K562 (cell line): ENCODE results near the gene CH25H. TPM values are rescaled to one million over a fixed set of nuclear protein-coding genes. Genes with fewer than 3 reads are reported as not detected.

Source experiments
- ATAC-seq: fragments of 200-7000 bp; cut with Tn5 transposase; 3 replicates; pipeline ENCODE4 v1.9.1; 2020; ENCODE audit warnings: moderate library complexity
- BruUV-seq: library from RNA; stranded (reverse); fragments of 400-500 nt; replicated peaks from 2 replicates; lab custom pipeline; 2021; lab: Mats Ljungman, UMichigan
- CTCF ChIA-PET: fragments of 300-600 bp; formaldehyde crosslinking; extraction: SDS; loops from one replicate; lab custom pipeline; 2021; ENCODE audit warnings: low intra/inter-chr PET ratio; lab: Yijun Ruan, JAX
- POLR2A ChIA-PET: fragments of 300-600, 350-650 bp; sonication (Branson Sonifier 250); formaldehyde crosslinking; extraction: SDS; loops from one replicate; lab custom pipeline; 2021; ENCODE audit warnings: antibody characterized with exemption, inconsistent platforms; lab: Yijun Ruan, JAX
- DNase-seq, 4 experiments: peaks; one replicate each; pipeline versions ENCODE4 v3.0.0 to v3.0.0-alpha.2; 2011 to 2018; ENCODE audit warnings: low spot score in 3 of 4, mixed read lengths in 3 of 4; ENCODE audit errors: extremely low read depth in 1 of 4
- FAIRE-seq: peaks from 2 replicates; lab custom pipeline; 2011; peaks lifted over from hg19 to GRCh38; lab: Jason Lieb, UNC
- H2AFZ ChIP-seq: 2 replicates; pipeline ENCODE4 v1.6.0; 2011; ENCODE audit warnings: low read depth, low read length, control low read depth, inconsistent platforms
- H3K27ac ChIP-seq: fragments of 200-600 bp; 3 replicates; pipeline ENCODE4 v1.8.0; 2011; ENCODE audit warnings: low read depth, mild to moderate bottlenecking, control low read depth, inconsistent platforms, low read length, moderate library complexity, mixed read lengths; ENCODE audit errors: extremely low read depth
- H3K27me3 ChIP-seq, 2 experiments: fragments of 300-600 bp in 1 of 2; 2 replicates in 1 of 2; 3 replicates in 1 of 2; pipeline versions ENCODE4 v1.6.0 to v1.8.0; 2011; ENCODE audit warnings: inconsistent platforms in 2 of 2, low read length in 2 of 2, mild to moderate bottlenecking in 1 of 2, mixed read lengths in 1 of 2, moderate library complexity in 1 of 2; ENCODE audit not compliant: control insufficient read depth in 2 of 2, insufficient read depth in 2 of 2
- H3K36me3 ChIP-seq: fragments of 300-600 bp; 3 replicates; pipeline ENCODE4 v1.8.0; 2011; ENCODE audit warnings: mild to moderate bottlenecking, low read length, inconsistent platforms; ENCODE audit not compliant: control insufficient read depth, insufficient read depth
- H3K4me1 ChIP-seq, 2 experiments: fragments of 200-600 bp in 1 of 2; replicated peaks in 1 of 2; 2 replicates in 1 of 2; 3 replicates in 1 of 2; pipeline versions ENCODE4 v1.5.1 to v1.8.0; 2011; ENCODE audit warnings: inconsistent platforms in 2 of 2, low read length in 2 of 2, mild to moderate bottlenecking in 1 of 2, mixed read lengths in 1 of 2, moderate library complexity in 1 of 2; ENCODE audit not compliant: control insufficient read depth in 2 of 2, insufficient read depth in 2 of 2
- H3K4me2 ChIP-seq: 2 replicates; pipeline ENCODE4 v1.6.1; 2011; ENCODE audit warnings: low read length, control low read depth, inconsistent platforms, mixed read lengths; ENCODE audit not compliant: insufficient read depth
- H3K4me3 ChIP-seq: fragments of 200-600 bp; sonication (generic), shearing (Covaris generic); 2 replicates; pipeline ENCODE4 v1.5.1; 2016; ENCODE audit warnings: control low read depth, inconsistent platforms
- H3K79me2 ChIP-seq: fragments of 200-600 bp; 3 replicates; pipeline ENCODE4 v1.8.0; 2011; ENCODE audit warnings: low read length, inconsistent platforms; ENCODE audit not compliant: control insufficient read depth, insufficient read depth
- H3K9ac ChIP-seq, 2 experiments: 2 replicates each; pipeline versions ENCODE4 v1.6.0 to v1.6.1; 2011; ENCODE audit warnings: low read depth in 2 of 2, low read length in 2 of 2, control low read depth in 1 of 2, inconsistent platforms in 1 of 2, mild to moderate bottlenecking in 1 of 2, mixed read lengths in 1 of 2; ENCODE audit not compliant: insufficient read depth in 1 of 2
- H3K9me1 ChIP-seq: one replicate; pipeline ENCODE4 v1.6.0; 2011; ENCODE audit warnings: inconsistent platforms, mild to moderate bottlenecking, low read length, moderate library complexity; ENCODE audit not compliant: control insufficient read depth, insufficient read depth
- H3K9me3 ChIP-seq: replicated peaks from 2 replicates; pipeline ENCODE4 v1.5.1; 2011; ENCODE audit warnings: low read depth, low read length, inconsistent platforms; ENCODE audit not compliant: control insufficient read depth, insufficient read depth
- H4K20me1 ChIP-seq: replicated peaks from 2 replicates; pipeline ENCODE4 v1.6.1; 2011; ENCODE audit warnings: low read length, inconsistent platforms, mixed read lengths; ENCODE audit not compliant: control insufficient read depth, insufficient read depth
- CHCHD3 ChIP-seq: fragments of 250-450 bp; sonication (Bioruptor Pico); IDR thresholded peaks from 2 replicates; pipeline ENCODE4 v2.1.2; 2022; ENCODE audit warnings: mild to moderate bottlenecking
- KDM4B ChIP-seq, 2 experiments: fragments of 450-650 bp in 1 of 2; sonication (generic) in 1 of 2; IDR thresholded peaks; 2 replicates each; pipeline ENCODE4 v1.6.1; 2016 to 2017; ENCODE audit warnings: borderline replicate concordance in 2 of 2, antibody characterized with exemption in 1 of 2, low read depth in 1 of 2, mild to moderate bottlenecking in 1 of 2
- KLF1 ChIP-seq: fragments of 450-650 bp; IDR thresholded peaks from 2 replicates; pipeline ENCODE4 v1.6.1; 2016; ENCODE audit warnings: missing genetic modification characterization, missing compliant biosample characterization
- NR1H2 ChIP-seq: sonication (generic); formaldehyde crosslinking; IDR thresholded peaks from 2 replicates; pipeline ENCODE4 v1.4.0; 2020; ENCODE audit warnings: mild to moderate bottlenecking, missing genetic modification reagents
- POLR2H ChIP-seq: IDR thresholded peaks from 2 replicates; pipeline ENCODE4 v1.6.1; 2016; ENCODE audit warnings: missing genetic modification characterization, low read depth, mild to moderate bottlenecking, control low read depth, missing compliant biosample characterization, moderate library complexity
- STAG1 ChIP-seq: sonication (generic); formaldehyde crosslinking; IDR thresholded peaks from 2 replicates; pipeline ENCODE4 v1.5.0; 2020; ENCODE audit warnings: missing genetic modification reagents, borderline replicate concordance
- TAF1 ChIP-seq: IDR thresholded peaks from 2 replicates; pipeline ENCODE4 v1.6.1; 2011; ENCODE audit warnings: mild to moderate bottlenecking, low read length, moderate library complexity; ENCODE audit not compliant: insufficient read depth, control insufficient read depth, severe bottlenecking; ENCODE audit errors: extremely low read depth
- TBP ChIP-seq: optimal IDR thresholded peaks from 2 replicates; pipeline ENCODE3; 2011; ENCODE audit warnings: low read depth, low read length, improper control_type of control experiment
- TFAP4 ChIP-seq: sonication (generic); formaldehyde crosslinking; IDR thresholded peaks from 2 replicates; pipeline ENCODE4 v1.8.0; 2022; ENCODE audit warnings: missing genetic modification reagents, mild to moderate bottlenecking, moderate library complexity, borderline replicate concordance
- TRIM25 ChIP-seq: fragments of 450-650 bp; IDR thresholded peaks from 2 replicates; pipeline ENCODE4 v1.7.0; 2016; ENCODE audit warnings: borderline replicate concordance
- VEZF1 ChIP-seq: fragments of 200-800 bp; sonication (Bioruptor generic); IDR thresholded peaks from 2 replicates; pipeline ENCODE4 v1.6.1; 2017; ENCODE audit warnings: missing genetic modification characterization, missing compliant biosample characterization
- ZBTB7A ChIP-seq: IDR thresholded peaks from 2 replicates; pipeline ENCODE4 v1.6.1; 2011; ENCODE audit warnings: low read depth, mild to moderate bottlenecking, low read length, moderate library complexity, borderline replicate concordance; ENCODE audit not compliant: control insufficient read depth
- ZFP91 ChIP-seq: sonication (generic); formaldehyde crosslinking; IDR thresholded peaks from 2 replicates; pipeline ENCODE4 v1.8.0; 2022; ENCODE audit warnings: mild to moderate bottlenecking, missing genetic modification reagents
- WGBS: fragments of 100-300 bp; shearing (Covaris generic); methylation state at CpG from one replicate; pipeline ENCODE4 v1.1.6; 2016; ENCODE audit warnings: low coverage, mixed read lengths; ENCODE audit not compliant: insufficient coverage; ENCODE audit errors: missing lambda C conversion rate; 5-methylcytosine and 5-hydroxymethylcytosine counted together
- in situ Hi-C: fragments of 300-500 bp; cut with MboI; formaldehyde crosslinking; loops from 4 replicates; pipeline ENCODE4 v1.15.0; 2018; ENCODE audit warnings: inconsistent platforms, mixed read lengths
- intact Hi-C: fragments of 100-400 bp; cut with micrococcal nuclease; formaldehyde crosslinking; loops from 2 replicates; pipeline ENCODE4 v1.14.2; 2022
- polyA plus RNA-seq, 8 experiments: library from polyadenylated mRNA; depleted of rRNA in 4 of 8; stranded (reverse) in 5 of 8; unstranded in 3 of 8; fragments of >200 nt; fragmentation: Nextera tagmentation in 2 of 8; fragmentation: Illumina TruSeq in 1 of 8; extraction: Ambion mirVana in 2 of 8; extraction: Trizol in 1 of 8; gene quantifications; 2 replicates each; pipeline versions ENCODE4 v1.2.1 to v1.2.3, GENCODE V29; 2011 to 2014; ENCODE audit warnings: inconsistent platforms in 1 of 8, missing spikeins in 1 of 8
- total RNA-seq, 7 experiments: library from RNA; depleted of rRNA in 6 of 7; stranded (reverse); fragments of >200 nt in 6 of 7; fragmentation: Illumina TruSeq in 2 of 7; extraction: Trizol in 2 of 7; gene quantifications; 2 replicates each; pipeline versions ENCODE4 v1.2.1 to v1.2.3, GENCODE V29; 2011 to 2021; ENCODE audit warnings: low replicate concordance in 1 of 7

CH25H gene
- total and polyA plus RNA-seq, 9 of the 15 experiments (the other 6 are each of a cell fraction or from before 2014, with no cell fraction given) = not detected

- Histone ChIP-seq H3K36me3 (no peaks in the 10 kb centered on the region), H3K9me1 (no peaks in the 10 kb centered on the region), H3K9ac (no peak overlapping the region; a peak in 1 of 4 replicates), H3K9me3 (no peaks in the 10 kb centered on the region), H3K4me2 (no peak overlapping the region), H3K27ac (no peak overlapping the region), H3K79me2 (no peaks in the 10 kb centered on the region), H4K20me1 (no peaks in the 10 kb centered on the region), H3K27me3 (peaks cover 6 to 24% of the 10 kb centered on the region in 2 experiments; a peak in 3 of 5 replicates), H2AFZ (no peak overlapping the region), H3K4me1 (peaks cover 0 to 8% of the 10 kb centered on the region in 2 experiments; a peak in 2 of 5 replicates), H3K4me3 (no peak overlapping the region)
- ChIA-PET POLR2A (no interaction called here), CTCF (no interaction called here)
- in situ Hi-C loops = no loop called here
- no peak for TF ChIP-seq CHCHD3
- no peak for TF ChIP-seq TRIM25
- TF ChIP-seq ZFP91 (CRISPR knock-in tag) = no peak
- TF ChIP-seq KLF1 = no peak
- no peak for TF ChIP-seq STAG1 (CRISPR knock-in tag)
- no peak for TF ChIP-seq VEZF1
- no peak for TF ChIP-seq TFAP4
- no peak for TF ChIP-seq POLR2H (tag)
- TF ChIP-seq TBP = no peak
- no peak for TF ChIP-seq ZBTB7A
- no peak for TF ChIP-seq KDM4B (IDR thresholded peaks at IDR 0.05; ENCODE audit: borderline replicate concordance in 2 of 2, low read depth in 1 of 2)
- no peak for TF ChIP-seq TAF1
- no peak for TF ChIP-seq NR1H2 (CRISPR knock-in tag)
- intact Hi-C loops = no loop called here
- no TSS peak for BruUV-seq
- DNase-seq (no peak), ATAC-seq (no peak), FAIRE-seq (no peak)
- 0% methylated on average over 29 of the region's 42 CpGs for WGBS
Measured at GRCh38 chr10:89206402-89207180, 526 bp downstream of the CH25H start.
